Activated CD8-positive, alpha-beta memory T cell treated with anti-CD3 and anti-CD28 coated beads for 36 hours (primary cell): ENCODE results near the gene RPS6KC1. TPM values are rescaled to one million over a fixed set of nuclear protein-coding genes. Genes with fewer than 3 reads are reported as not detected.
"Not testable (repeated sequence)": the region's sequence is repeated elsewhere in the genome, so short reads cannot be mapped to it uniquely, and the experiment has no call there.

ENCODE experiments used
- CTCF ChIA-PET: fragments of 350-600 bp; sonication (Branson Sonifier 250); formaldehyde crosslinking; loops from one replicate; lab custom pipeline; 2021; ENCODE audit warnings: antibody characterized with exemption; lab: Charles Lee
- POLR2A ChIA-PET: fragments of 350-600 bp; sonication (Branson Sonifier 250); formaldehyde crosslinking; loops from one replicate; lab custom pipeline; 2021; ENCODE audit warnings: antibody characterized with exemption; lab: Charles Lee
- total RNA-seq, 2 experiments: library from RNA; stranded (reverse); gene quantifications; one replicate each; pipeline ENCODE4 v1.2.3, GENCODE V29; 2021

RPS6KC1 gene, protein sequence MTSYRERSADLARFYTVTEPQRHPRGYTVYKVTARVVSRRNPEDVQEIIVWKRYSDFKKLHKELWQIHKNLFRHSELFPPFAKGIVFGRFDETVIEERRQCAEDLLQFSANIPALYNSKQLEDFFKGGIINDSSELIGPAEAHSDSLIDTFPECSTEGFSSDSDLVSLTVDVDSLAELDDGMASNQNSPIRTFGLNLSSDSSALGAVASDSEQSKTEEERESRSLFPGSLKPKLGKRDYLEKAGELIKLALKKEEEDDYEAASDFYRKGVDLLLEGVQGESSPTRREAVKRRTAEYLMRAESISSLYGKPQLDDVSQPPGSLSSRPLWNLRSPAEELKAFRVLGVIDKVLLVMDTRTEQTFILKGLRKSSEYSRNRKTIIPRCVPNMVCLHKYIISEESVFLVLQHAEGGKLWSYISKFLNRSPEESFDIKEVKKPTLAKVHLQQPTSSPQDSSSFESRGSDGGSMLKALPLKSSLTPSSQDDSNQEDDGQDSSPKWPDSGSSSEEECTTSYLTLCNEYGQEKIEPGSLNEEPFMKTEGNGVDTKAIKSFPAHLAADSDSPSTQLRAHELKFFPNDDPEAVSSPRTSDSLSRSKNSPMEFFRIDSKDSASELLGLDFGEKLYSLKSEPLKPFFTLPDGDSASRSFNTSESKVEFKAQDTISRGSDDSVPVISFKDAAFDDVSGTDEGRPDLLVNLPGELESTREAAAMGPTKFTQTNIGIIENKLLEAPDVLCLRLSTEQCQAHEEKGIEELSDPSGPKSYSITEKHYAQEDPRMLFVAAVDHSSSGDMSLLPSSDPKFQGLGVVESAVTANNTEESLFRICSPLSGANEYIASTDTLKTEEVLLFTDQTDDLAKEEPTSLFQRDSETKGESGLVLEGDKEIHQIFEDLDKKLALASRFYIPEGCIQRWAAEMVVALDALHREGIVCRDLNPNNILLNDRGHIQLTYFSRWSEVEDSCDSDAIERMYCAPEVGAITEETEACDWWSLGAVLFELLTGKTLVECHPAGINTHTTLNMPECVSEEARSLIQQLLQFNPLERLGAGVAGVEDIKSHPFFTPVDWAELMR
- 1 to 10 TPM; 5.6 TPM for total RNA-seq

- ChIA-PET CTCF (interaction anchor here (0.8 to 1.0 kb wide), 2 partner anchors 37 to 56 kb away, joined by 3 read pairs; no protein-coding TSS in a partner anchor), POLR2A (interaction anchor here (0.5 to 1.4 kb wide), 4 partner anchors 17 to 215 kb away, joined by 3 to 4 read pairs (median 3); no protein-coding TSS in a partner anchor)
These were observed at the start of gene RPS6KC1 for GRCh38 chr1:213051127-213051880. TSS of gene RPS6KC1 (plus strand) at chr1:213051241. CDS start at chr1:213051405, 164 bp downstream.

- ChIA-PET CTCF (interaction anchor here (0.6 to 1.8 kb wide), 4 partner anchors 8 to 338 kb away, joined by 3 to 5 read pairs (median 4); no protein-coding TSS in a partner anchor), POLR2A (interaction anchor here (1.0 to 1.8 kb wide), 2 partner anchors 212 to 281 kb away, joined by 4 to 7 read pairs; partner anchors contain the start of genes NSL1 and TATDN3)
These were observed 47.8 kb upstream of the RPS6KC1 start for GRCh38 chr1:213003256-213003655.

DNA sequence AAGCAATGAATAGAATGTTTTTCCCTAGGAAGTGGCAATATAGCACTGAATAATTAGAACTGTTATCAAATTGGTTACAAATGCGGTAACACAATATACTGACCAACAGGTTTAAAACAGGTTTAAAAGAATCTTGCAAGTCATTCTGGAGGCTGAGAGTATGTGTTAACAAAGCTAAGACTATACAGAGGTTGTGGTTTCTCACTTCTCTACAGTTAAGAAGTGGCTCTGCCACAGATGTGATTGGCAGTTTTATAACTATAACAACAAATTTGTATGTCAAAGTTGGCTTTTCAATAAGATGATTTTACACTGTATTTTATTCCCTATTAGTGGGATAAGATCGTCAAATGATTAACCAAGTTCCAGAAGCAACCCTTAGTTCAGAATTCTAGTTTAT, 42.5 kb upstream of the RPS6KC1 start:
- ChIA-PET CTCF (no interaction called here), POLR2A (no interaction called here)

- ChIA-PET POLR2A (interaction anchor here (1.5 kb wide), 1 partner anchor 36 kb away, joined by 3 read pairs; the partner anchor contains the start of gene RPS6KC1), CTCF (interaction anchor here (0.7 kb wide), 1 partner anchor 37 kb away, joined by 3 read pairs; the partner anchor contains the start of gene RPS6KC1)
These were observed 36.4 kb upstream of the RPS6KC1 start for GRCh38 chr1:213014642-213015041.

DNA sequence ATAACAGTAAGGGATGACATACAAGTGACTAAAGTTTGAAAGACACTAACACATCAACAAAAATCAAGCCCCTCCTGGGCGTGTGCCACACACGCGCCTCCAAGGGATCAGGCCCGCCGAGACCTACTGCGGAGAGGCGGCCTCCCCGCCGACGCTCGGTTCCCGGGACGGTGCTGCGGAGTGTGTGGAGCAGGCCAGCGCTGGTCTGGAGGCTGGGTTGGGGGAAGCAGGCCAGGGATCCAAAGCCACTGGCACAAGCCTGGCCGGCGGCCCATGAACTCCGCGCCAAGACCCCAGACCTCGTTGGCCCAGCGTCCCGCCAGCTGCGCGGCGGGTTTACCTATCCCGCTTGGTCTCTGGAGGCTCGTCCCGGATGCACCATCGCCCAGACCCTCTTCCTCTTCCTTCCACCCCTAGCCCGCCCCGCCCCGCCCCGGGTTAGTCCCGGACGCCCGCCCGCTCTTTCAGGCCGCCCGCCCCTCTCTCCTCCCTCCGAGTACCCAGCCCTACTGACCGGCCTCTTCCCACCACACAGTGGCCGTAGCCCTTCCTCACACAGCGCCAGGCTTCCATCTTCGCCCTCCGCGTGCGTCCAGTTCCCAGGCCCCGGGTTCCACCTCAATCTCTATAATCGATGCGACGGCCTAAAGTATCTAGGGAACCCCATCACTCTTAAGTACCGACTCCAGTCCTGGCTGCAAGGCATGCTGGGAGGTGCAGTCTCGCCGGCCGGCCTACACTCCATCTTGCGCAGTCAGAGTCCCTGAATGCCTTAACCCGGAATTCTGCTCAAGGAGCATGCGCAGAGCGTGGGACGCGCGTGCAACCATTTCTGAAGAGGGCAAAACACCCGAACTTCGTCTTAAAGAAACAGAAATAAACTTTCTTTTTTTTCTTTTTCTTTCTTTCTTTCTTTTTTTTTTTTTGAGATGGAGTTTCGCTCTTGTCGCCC, 35.7 kb upstream of the RPS6KC1 start, which contains the start of gene ANGEL2:
Gene ANGEL2 (minus strand): TSS at position 769 of the 952 bp plus-strand sequence. CDS start 196 bp downstream, at position 573.
- POLR2A ChIA-PET = no interaction called here
- CTCF ChIA-PET = no interaction called here

- ChIA-PET CTCF (no interaction called here), POLR2A (no interaction called here)
These were observed 33.4 kb upstream of the RPS6KC1 start for GRCh38 chr1:213017447-213018273.

- ChIA-PET CTCF (no interaction called here), POLR2A (interaction anchor here (0.6 kb wide), 1 partner anchor 411 kb away, joined by 3 read pairs; the partner anchor contains the start of gene ATF3)
These were observed 31.6 kb upstream of the RPS6KC1 start for GRCh38 chr1:213019450-213019849.

DNA sequence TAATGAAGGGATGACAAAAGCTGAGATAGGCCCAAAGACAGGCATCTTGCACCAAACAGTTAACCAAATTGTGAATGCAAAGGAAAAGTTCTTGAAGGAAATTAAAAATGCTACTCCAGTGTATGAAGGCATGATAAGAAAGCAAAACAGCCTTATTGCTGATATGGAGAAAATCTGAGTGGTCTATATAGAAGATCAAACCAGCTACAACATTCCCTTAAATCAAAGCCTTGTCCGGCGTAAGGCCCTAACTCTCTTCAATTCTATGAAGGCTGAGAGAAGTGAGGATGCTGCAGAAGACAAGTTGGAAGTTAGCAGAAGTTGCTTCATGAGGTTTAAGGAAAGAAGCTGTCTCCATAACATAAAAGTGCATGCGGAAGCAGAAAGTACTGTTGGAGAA, 31.0 kb upstream of the RPS6KC1 start:
- ChIA-PET POLR2A (interaction anchor here (0.6 kb wide), 1 partner anchor 412 kb away, joined by 3 read pairs; the partner anchor contains the start of gene ATF3), CTCF (no interaction called here)

DNA sequence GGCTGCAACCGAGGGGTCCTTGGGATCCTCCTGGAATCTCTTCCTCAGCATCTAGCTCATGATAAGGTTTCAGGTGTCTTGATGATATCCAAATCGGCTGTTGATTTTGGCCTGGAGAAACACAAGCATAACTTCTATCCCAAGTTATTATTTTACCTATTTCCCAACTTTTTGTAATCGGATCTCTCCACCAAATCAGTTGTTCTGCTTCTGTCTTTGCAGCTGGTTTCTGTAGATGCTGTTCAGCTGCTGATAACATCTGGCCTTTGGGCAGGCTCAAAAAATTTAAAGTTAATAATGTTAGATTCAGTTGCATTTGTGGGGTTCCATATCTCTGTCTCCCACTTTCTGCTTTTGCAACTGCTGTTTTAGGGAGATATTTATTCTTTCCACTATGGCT, 24.0 kb upstream of the RPS6KC1 start:
- CTCF ChIA-PET, POLR2A ChIA-PET: not testable (repeated sequence)

DNA sequence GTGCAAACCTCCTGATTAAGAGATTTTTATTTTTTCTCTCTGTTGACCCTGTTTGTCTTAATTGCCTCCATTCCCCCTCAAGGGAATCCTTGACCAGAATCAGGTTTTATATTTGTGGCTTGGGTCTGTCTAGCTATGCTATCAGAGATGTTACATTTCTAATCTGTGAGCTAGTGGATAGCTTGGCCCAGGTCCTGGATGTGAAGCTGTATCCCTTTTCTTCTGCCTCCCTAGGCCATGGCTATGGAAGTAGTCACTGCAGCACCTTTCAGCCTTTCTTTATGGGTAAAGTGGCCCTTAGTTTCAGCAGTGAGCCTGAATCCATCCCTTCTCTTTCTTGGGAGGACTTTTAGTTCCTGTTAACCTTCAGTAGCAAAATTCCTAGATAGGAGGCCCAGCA, 18.4 kb upstream of the RPS6KC1 start:
- ChIA-PET CTCF (no interaction called here), POLR2A (no interaction called here)

GRCh38 chr1:213034713-213035112, 16.3 kb upstream of the RPS6KC1 start:
- ChIA-PET CTCF (no interaction called here), POLR2A (no interaction called here)

DNA sequence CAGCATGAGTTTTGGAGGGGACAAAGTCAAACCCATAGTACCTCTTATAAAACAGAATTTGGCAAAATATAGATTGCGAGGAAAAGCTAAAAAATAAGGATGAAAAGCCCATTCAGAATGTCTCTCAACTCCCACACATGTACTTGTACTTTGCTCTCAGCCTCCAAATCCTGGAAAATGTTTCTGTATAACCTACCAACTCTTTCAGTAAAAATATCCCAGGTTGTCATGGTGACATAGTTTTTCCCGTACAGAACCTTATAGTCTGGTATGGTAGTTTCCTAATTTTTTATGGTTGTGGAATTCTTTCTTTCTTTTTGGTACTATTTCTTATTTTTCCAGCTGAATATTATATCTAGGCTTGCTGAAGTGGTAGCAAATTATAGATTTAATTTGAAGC, 15.5 kb upstream of the RPS6KC1 start:
- POLR2A ChIA-PET = no interaction called here

DNA sequence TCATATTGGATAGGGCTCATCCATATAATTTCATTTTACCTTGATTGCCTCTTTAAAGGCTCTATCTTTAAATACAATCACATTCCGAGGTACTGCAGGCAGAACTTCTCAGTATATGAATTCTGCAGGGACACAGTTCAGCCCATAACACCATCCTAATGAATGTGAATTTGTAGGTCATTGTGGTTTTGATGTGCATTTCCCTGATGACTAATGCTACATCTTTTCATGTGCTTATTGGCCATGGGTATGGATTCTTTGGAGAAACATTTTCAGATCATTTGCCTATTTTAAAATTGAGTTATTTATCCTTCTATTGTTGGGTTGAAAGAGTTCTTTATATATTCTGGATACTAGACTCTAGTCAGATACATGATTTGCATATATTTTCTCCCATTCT, 9.6 kb upstream of the RPS6KC1 start:
- ChIA-PET POLR2A (no interaction called here), CTCF (no interaction called here)

More for the DNA sequence above, 15.5 kb upstream of the RPS6KC1 start:
- CTCF ChIA-PET = no interaction called here

- POLR2A ChIA-PET, CTCF ChIA-PET: not testable (repeated sequence)
These were observed 5.5 kb upstream of the RPS6KC1 start for GRCh38 chr1:213045321-213046226.

GRCh38 chr1:213049232-213049631, 1.8 kb upstream of the RPS6KC1 start:
- ChIA-PET POLR2A (no interaction called here), CTCF (no interaction called here)
